ENCODE data around the gene CYGB.
"Not testable (repeated sequence)": the region's sequence is repeated elsewhere in the genome, so short reads cannot be mapped to it uniquely, and the experiment has no call there.

CYGB gene

GRCh38 chr17:76536511-76537287 is 810 bp downstream of the CYGB start:
- TF ChIP-seq, protein P1, sequence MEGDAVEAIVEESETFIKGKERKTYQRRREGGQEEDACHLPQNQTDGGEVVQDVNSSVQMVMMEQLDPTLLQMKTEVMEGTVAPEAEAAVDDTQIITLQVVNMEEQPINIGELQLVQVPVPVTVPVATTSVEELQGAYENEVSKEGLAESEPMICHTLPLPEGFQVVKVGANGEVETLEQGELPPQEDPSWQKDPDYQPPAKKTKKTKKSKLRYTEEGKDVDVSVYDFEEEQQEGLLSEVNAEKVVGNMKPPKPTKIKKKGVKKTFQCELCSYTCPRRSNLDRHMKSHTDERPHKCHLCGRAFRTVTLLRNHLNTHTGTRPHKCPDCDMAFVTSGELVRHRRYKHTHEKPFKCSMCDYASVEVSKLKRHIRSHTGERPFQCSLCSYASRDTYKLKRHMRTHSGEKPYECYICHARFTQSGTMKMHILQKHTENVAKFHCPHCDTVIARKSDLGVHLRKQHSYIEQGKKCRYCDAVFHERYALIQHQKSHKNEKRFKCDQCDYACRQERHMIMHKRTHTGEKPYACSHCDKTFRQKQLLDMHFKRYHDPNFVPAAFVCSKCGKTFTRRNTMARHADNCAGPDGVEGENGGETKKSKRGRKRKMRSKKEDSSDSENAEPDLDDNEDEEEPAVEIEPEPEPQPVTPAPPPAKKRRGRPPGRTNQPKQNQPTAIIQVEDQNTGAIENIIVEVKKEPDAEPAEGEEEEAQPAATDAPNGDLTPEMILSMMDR (IDR thresholded peaks at IDR 0.05; ENCODE audit: poor library complexity, severe bottlenecking): no peak
- H3K27ac ChIP-seq (ENCODE audit: poor library complexity, severe bottlenecking): peak overlapping the region; percentile 89

GRCh38 chr17:76535788-76536510 is 1.6 kb downstream of the CYGB start:
- H3K36me3 ChIP-seq (ENCODE audit: low read depth): peaks cover 11% of the 10 kb centered on the region; the same call in 1 of the 2 replicates
- no peak for ATAC-seq (ENCODE audit: low read depth)
- no peaks in the 10 kb centered on the region for H3K27me3 ChIP-seq (ENCODE audit: insufficient read depth, poor library complexity, severe bottlenecking)
- no peak overlapping the region for H3K4me3 ChIP-seq (ENCODE audit: severe bottlenecking)
- H3K27ac ChIP-seq (ENCODE audit: poor library complexity, severe bottlenecking): peak overlapping the region; percentile 89
- peak; percentile 58 for DNase-seq (ENCODE audit: low spot score)
- H3K4me1 ChIP-seq (ENCODE audit: insufficient read depth, poor library complexity, severe bottlenecking): peaks cover 35% of the 10 kb centered on the region
- TF ChIP-seq, protein P1 (IDR thresholded peaks at IDR 0.05; ENCODE audit: poor library complexity, severe bottlenecking): no peak
- H3K9me3 ChIP-seq (ENCODE audit: severe bottlenecking): no peaks in the 10 kb centered on the region

More at GRCh38 chr17:76536511-76537287, 810 bp downstream of the CYGB start:
- ATAC-seq (ENCODE audit: low read depth): no peak
- no peak for DNase-seq (ENCODE audit: low spot score)
- Histone ChIP-seq H3K9me3 (ENCODE audit: severe bottlenecking) (no peaks in the 10 kb centered on the region), H3K4me1 (ENCODE audit: insufficient read depth, poor library complexity, severe bottlenecking) (peaks cover 30% of the 10 kb centered on the region), H3K36me3 (ENCODE audit: low read depth) (peaks cover 6% of the 10 kb centered on the region; the same call in 1 of the 2 replicates), H3K27me3 (ENCODE audit: insufficient read depth, poor library complexity, severe bottlenecking) (no peaks in the 10 kb centered on the region), H3K4me3 (ENCODE audit: severe bottlenecking) (peak overlapping the region; percentile 26)

DNA sequence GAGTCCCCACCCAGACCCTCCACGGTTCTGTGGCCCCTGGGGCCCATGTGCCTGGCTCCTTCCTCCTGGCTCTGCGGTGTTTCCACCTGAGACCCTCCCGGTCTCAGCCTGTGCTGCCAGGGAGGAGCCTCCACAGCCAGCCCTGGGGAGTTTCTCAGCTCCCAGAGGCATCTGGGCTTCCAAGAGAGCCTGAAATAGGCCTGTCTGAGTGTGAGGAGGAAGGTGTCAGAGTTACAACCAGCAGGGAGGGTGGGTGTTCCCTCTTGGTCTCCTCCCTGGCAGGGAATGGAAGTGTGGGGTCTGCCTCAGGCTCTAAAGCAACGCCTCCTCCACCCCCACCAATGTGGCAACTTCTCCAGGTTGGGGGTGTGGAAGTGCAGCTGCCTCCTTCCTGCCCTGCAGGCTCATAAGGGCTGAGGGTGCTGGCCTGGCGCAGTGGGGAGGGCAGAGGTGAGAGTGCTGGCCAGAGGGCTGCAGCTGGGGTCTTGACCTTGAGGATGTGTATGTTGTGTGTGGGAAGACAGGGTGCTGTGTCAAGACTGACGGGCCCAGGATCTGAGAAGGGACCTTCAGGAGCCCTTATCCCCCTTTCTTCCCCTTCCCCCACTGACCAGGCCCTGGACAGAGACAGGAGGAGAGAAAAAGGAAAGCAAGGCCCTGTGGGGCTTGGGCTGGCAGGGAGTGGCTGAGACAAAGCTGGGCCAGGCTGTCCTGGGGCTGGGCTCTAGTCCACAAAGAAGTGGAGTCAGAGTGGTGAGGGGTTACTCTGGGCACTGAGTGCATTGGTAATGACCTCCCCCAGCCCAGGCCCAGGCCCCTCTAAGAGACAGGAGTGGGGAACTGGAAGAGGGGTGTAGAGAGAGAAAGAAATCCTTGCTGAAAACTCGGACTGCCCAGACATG is 2.4 kb downstream of the CYGB start:
- ATAC-seq (ENCODE audit: low read depth) (0 out of 3 replicates have a peak, but pooled peaks have one; percentile 5), DNase-seq (ENCODE audit: low spot score) (peak; percentile 76)
- peaks cover 37% of the 10 kb centered on the region for H3K4me1 ChIP-seq (ENCODE audit: insufficient read depth, poor library complexity, severe bottlenecking)
- no peaks in the 10 kb centered on the region for H3K27me3 ChIP-seq (ENCODE audit: insufficient read depth, poor library complexity, severe bottlenecking)
- no peak overlapping the region for H3K4me3 ChIP-seq (ENCODE audit: severe bottlenecking)
- no peaks in the 10 kb centered on the region for H3K9me3 ChIP-seq (ENCODE audit: severe bottlenecking)
- TF ChIP-seq, protein P1 (IDR thresholded peaks at IDR 0.05; ENCODE audit: poor library complexity, severe bottlenecking): no peak
- peaks cover 12% of the 10 kb centered on the region; the same call in 1 of the 2 replicates for H3K36me3 ChIP-seq (ENCODE audit: low read depth)
- peak overlapping the region; percentile 89 for H3K27ac ChIP-seq (ENCODE audit: poor library complexity, severe bottlenecking)

- DNase-seq (ENCODE audit: low spot score); H3K27me3 ChIP-seq (ENCODE audit: insufficient read depth, poor library complexity, severe bottlenecking); H3K4me3 ChIP-seq (ENCODE audit: severe bottlenecking); H3K9me3 ChIP-seq (ENCODE audit: severe bottlenecking); ATAC-seq (ENCODE audit: low read depth): not testable (repeated sequence)
- Histone ChIP-seq H3K27ac (ENCODE audit: poor library complexity, severe bottlenecking) (peak overlapping the region; percentile 89), H3K4me1 (ENCODE audit: insufficient read depth, poor library complexity, severe bottlenecking) (peaks cover 50% of the 10 kb centered on the region), H3K36me3 (ENCODE audit: low read depth) (peaks cover 12% of the 10 kb centered on the region; the same call in 1 of the 2 replicates)
These were observed 3.7 kb downstream of the CYGB start for GRCh38 chr17:76533640-76534359.

Data from RWPE2 (cell line).